Upper lobe of left lung (tissue), 6 donors: ENCODE data around the gene ATP9B. TPM values are rescaled to one million over a fixed set of nuclear protein-coding genes. Genes with fewer than 3 reads are reported as not detected.
"Not testable (repeated sequence)": the region's sequence is repeated elsewhere in the genome, so short reads cannot be mapped to it uniquely, and the experiment has no call there.

ENCODE experiments used
- ATAC-seq, 2 donors: fragments of 200-7000 bp; cut with Tn5 transposase; one replicate each; pipeline ENCODE4 v1.9.1; 2022; ENCODE audit warnings: mild to moderate bottlenecking in 2 of 2, moderate library complexity in 2 of 2; ENCODE audit not compliant: low FRiP score in 2 of 2
- DNase-seq, 2 donors: peaks; one replicate each; pipeline ENCODE4 v3.0.0-alpha.2; 2019 to 2020
- H3K27ac ChIP-seq, 4 donors: fragments of 200-600 bp; sonication (generic); one replicate each; pipeline ENCODE4 v1.5.1; 2016 to 2019
- H3K27me3 ChIP-seq, 4 donors: fragments of 200-600 bp; sonication (generic); one replicate each; pipeline ENCODE4 v1.5.1; 2017 to 2019
- H3K36me3 ChIP-seq, 4 donors: fragments of 200-600 bp; sonication (generic); one replicate each; pipeline ENCODE4 v1.5.1; 2016 to 2019
- H3K4me1 ChIP-seq, 4 donors: fragments of 200-600 bp; sonication (generic); one replicate each; pipeline ENCODE4 v1.5.1; 2018 to 2019
- H3K4me3 ChIP-seq, 4 donors: fragments of 200-600 bp; sonication (generic); one replicate each; pipeline ENCODE4 v1.5.1; 2017 to 2019; ENCODE audit warnings: mild to moderate bottlenecking in 2 of 4, moderate library complexity in 1 of 4
- H3K9me3 ChIP-seq, 4 donors: fragments of 200-600 bp; sonication (generic); one replicate each; pipeline ENCODE4 v1.5.1; 2018 to 2019
- CTCF ChIP-seq, 6 experiments: fragments of 450-650 bp in 4 of 6; fragments of 200-600 bp in 2 of 6; sonication (generic) in 2 of 6; IDR thresholded peaks; one replicate each; pipeline ENCODE4 v1.5.1; 2016 to 2019; ENCODE audit warnings: antibody characterized with exemption in 6 of 6
- EP300 ChIP-seq, 4 donors: sonication (generic); formaldehyde crosslinking; IDR thresholded peaks; one replicate each; pipeline ENCODE4 v1.5.1; 2017; ENCODE audit warnings: antibody characterized with exemption in 4 of 4, control low read depth in 2 of 4
- POLR2A ChIP-seq, 4 donors: fragments of 450-650 bp; IDR thresholded peaks; one replicate each; pipeline ENCODE4 v1.5.1; 2016 to 2017; ENCODE audit warnings: antibody characterized with exemption in 4 of 4, mild to moderate bottlenecking in 2 of 4
- POLR2AphosphoS5 ChIP-seq, 2 donors: sonication (generic); formaldehyde crosslinking; IDR thresholded peaks; one replicate each; pipeline ENCODE4 v1.5.1; 2017; ENCODE audit warnings: antibody characterized with exemption in 2 of 2
- WGBS, 2 donors: methylation state at CpG; one replicate each; pipeline ENCODE4 v1.1.5; 2017 to 2018; 5-methylcytosine and 5-hydroxymethylcytosine counted together
- total RNA-seq, 6 donors: library from RNA; depleted of rRNA in 4 of 6; stranded (reverse); fragments of >200 nt in 4 of 6; gene quantifications; one replicate each; pipeline versions ENCODE4 v1.1.0 to v1.2.1, GENCODE V29; 2016 to 2021
- donor health status: DM: no; HTN: no; CAD: no; lungs with moderate emphysema.
- donor health status: DM: no; HTN: yes; CAD: no; lungs with severe emphysema.

The ATP9B gene
- total RNA-seq, 6 donors from 2014 or later, result 29.8 to 124 (median 49.2) TPM

DNA sequence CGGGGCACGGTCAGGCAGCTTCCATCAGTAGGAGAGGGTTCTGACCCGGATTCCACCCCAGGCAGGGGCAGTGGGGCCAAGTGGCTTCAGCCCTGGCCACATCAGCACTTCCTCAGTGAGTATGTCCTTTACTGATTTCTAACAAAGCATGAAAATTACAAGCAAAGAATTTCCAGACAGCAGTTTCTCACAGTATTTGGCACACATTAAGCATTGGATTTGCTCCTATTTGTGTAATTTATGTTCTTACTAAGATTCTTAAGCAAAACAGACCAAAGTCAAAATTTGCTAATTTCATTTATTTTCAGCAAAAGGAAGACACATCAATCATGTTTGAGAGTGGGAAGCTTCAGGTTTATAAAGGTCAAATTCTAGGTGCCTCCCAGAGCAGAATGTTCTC lies 253.2 kb downstream of the ATP9B start:
- Histone ChIP-seq H3K27me3 (no peaks in the 10 kb centered on the region), H3K36me3 (peaks cover 0 to 17% (median 3%) of the 10 kb centered on the region in 4 donors), H3K4me3 (no peak overlapping the region), H3K4me1 (no peaks in the 10 kb centered on the region), H3K9me3 (no peaks in the 10 kb centered on the region), H3K27ac (no peak overlapping the region)
- TF ChIP-seq POLR2A (IDR thresholded peaks at IDR 0.05), result no peak
- TF ChIP-seq CTCF (IDR thresholded peaks at IDR 0.05), result no peak
- no peak for TF ChIP-seq POLR2AphosphoS5 (IDR thresholded peaks at IDR 0.05)
- ATAC-seq (no peak), DNase-seq (no peak)
- WGBS, 2 donors, result 87 to 97% methylated on average over 3 of the region's 3 CpGs

- Histone ChIP-seq H3K4me1 (no peaks in the 10 kb centered on the region), H3K9me3 (no peaks in the 10 kb centered on the region), H3K27ac (no peak overlapping the region), H3K4me3 (no peak overlapping the region), H3K27me3 (no peaks in the 10 kb centered on the region), H3K36me3 (peaks cover 0 to 17% (median 3%) of the 10 kb centered on the region in 4 donors)
- TF ChIP-seq POLR2AphosphoS5 (IDR thresholded peaks at IDR 0.05) (no peak), CTCF (IDR thresholded peaks at IDR 0.05) (no peak), POLR2A (IDR thresholded peaks at IDR 0.05) (no peak), EP300 (IDR thresholded peaks at IDR 0.05) (no peak)
- ATAC-seq (no peak), DNase-seq (no peak)
- WGBS, 2 donors, result 94 to 99% methylated on average over 9 of the region's 9 CpGs
Observed at GRCh38 chr18:79323471-79323870, 254.3 kb downstream of the ATP9B start.

DNA sequence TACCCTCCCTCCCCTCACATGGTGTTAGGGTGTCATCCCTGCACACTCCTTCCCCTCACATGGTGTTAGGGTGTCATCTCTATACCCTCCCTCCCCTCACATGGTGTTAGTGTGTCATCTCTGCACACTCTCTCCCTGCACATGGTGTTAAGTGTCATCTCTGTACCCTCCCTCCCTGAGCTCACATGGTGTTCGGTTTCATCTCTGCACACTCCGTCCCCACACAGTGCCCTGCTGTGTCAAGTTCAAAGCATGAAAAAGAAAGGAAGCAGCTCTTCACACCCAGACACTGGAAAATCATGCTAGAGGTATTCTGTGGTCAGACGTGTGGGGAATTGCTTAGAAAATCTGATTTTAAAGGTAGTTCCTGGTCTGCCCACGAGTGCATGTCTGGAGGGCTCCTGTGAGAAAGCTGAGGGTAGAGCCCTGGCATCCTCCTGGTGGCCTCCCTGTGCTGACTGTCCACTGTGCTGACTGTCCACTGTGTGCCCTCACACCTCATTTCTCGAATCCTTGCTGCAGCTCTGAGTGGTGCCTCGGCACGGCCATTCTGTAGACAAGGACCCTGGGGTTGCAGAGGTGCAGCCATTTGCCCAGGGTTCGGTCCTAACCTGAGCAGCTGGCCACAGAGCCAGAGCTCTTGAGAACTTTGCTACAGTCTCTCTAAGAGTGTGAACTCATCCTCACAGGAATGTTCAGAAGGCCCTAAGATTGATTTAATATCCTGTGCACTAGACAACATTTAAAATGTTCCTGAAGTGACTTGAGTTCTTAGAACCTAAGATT lies 257.4 kb downstream of the ATP9B start:
- ATAC-seq (no peak), DNase-seq (no peak)
- 92 to 96% methylated on average over 8 of the region's 8 CpGs for WGBS, 2 donors

DNA sequence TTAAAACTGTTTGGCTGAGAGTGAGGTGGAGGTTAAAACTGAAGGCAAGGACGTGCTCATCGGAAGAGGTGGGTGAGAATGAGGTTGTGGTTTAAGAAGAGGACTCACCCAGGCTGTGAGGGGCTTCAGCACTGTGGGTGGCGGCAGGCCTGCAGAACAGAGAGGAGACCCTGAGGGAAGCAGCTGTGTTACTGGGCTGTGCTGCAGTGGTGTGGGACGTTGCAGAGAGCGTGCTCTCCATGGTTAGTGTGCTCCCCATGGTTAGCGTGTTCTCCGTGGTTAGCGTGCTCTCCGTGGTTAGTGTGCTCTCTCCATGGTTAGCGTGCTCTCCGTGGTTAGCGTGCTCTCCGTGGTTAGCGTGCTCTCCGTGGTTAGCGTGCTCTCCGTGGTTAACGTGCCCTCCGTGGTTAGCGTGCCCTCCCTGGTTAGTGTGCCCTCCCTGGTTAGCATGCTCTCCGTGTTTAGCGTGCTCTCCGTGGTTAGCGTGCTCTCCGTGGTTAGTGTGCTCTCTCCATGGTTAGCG lies 258.1 kb downstream of the ATP9B start:
- no peak for TF ChIP-seq CTCF (IDR thresholded peaks at IDR 0.05)
- no peak for TF ChIP-seq EP300 (IDR thresholded peaks at IDR 0.05)
- TF ChIP-seq POLR2AphosphoS5 (IDR thresholded peaks at IDR 0.05), result no peak
- no peak for TF ChIP-seq POLR2A (IDR thresholded peaks at IDR 0.05)
- no peaks in the 10 kb centered on the region for H3K4me1 ChIP-seq
- DNase-seq (no peak), ATAC-seq (no peak)
- H3K9me3 ChIP-seq, result no peaks in the 10 kb centered on the region
- H3K36me3 ChIP-seq, result peaks cover 0 to 35% (median 6%) of the 10 kb centered on the region in 4 donors
- no peak overlapping the region for H3K4me3 ChIP-seq
- no peak overlapping the region for H3K27ac ChIP-seq
- WGBS, 2 donors, result 93 to 99% methylated on average over 26 of the region's 26 CpGs
- no peaks in the 10 kb centered on the region for H3K27me3 ChIP-seq

More for the DNA sequence above, 257.4 kb downstream of the ATP9B start:
- H3K9me3 ChIP-seq, result no peaks in the 10 kb centered on the region
- no peak overlapping the region for H3K4me3 ChIP-seq
- no peaks in the 10 kb centered on the region for H3K27me3 ChIP-seq
- H3K27ac ChIP-seq, result no peak overlapping the region
- no peaks in the 10 kb centered on the region for H3K4me1 ChIP-seq
- H3K36me3 ChIP-seq, result peaks cover 0 to 36% (median 7%) of the 10 kb centered on the region in 4 donors
- TF ChIP-seq POLR2A (IDR thresholded peaks at IDR 0.05), result no peak

DNA sequence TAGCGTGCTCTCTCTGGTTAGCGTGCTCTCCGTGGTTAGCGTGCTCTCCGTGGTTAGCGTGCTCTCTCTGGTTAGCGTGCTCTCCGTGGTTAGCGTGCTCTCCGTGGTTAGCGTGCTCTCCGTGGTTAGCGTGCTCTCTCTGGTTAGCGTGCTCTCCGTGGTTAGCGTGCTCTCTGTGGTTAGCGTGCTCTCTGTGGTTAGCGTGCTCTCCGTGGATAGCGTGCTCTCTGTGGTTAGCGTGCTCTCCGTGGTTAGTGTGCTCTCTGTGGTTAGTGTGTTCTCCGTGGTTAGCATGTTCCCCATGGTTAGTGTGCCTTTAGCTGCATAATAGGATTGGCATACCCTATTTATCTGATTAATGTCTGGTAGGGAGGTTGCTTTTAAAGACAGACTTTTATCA lies 258.7 kb downstream of the ATP9B start:
- H3K9me3 ChIP-seq, DNase-seq, ATAC-seq, H3K4me3 ChIP-seq, H3K27ac ChIP-seq, H3K4me1 ChIP-seq, H3K27me3 ChIP-seq: not testable (repeated sequence)
- H3K36me3 ChIP-seq, result peaks cover 3 to 36% (median 9%) of the 10 kb centered on the region in 4 donors
- 95 to 96% methylated on average over 23 of the region's 23 CpGs for WGBS, 2 donors

GRCh38 chr18:79328887-79329286 lies 259.7 kb downstream of the ATP9B start:
- DNase-seq (no peak), ATAC-seq (no peak)
- WGBS, 2 donors, result 95 to 97% methylated on average over 11 to 12 of the region's 12 CpGs
- TF ChIP-seq CTCF (IDR thresholded peaks at IDR 0.05), result no peak
- no peak for TF ChIP-seq EP300 (IDR thresholded peaks at IDR 0.05)
- TF ChIP-seq POLR2A (IDR thresholded peaks at IDR 0.05), result no peak
- TF ChIP-seq POLR2AphosphoS5 (IDR thresholded peaks at IDR 0.05), result no peak
- H3K36me3 ChIP-seq, result peaks cover 3 to 39% (median 12%) of the 10 kb centered on the region in 4 donors
- H3K4me3 ChIP-seq, result no peak overlapping the region
- H3K9me3 ChIP-seq, result no peaks in the 10 kb centered on the region
- no peaks in the 10 kb centered on the region for H3K27me3 ChIP-seq
- no peak overlapping the region for H3K27ac ChIP-seq
- H3K4me1 ChIP-seq, result no peaks in the 10 kb centered on the region
